Embryonic facial prominence (tissue), 1 donor: ENCODE measurements around the gene ADRA2B.
"Not testable (repeated sequence)": the region's sequence is repeated elsewhere in the genome, so short reads cannot be mapped to it uniquely, and the experiment has no call there.

ENCODE experiments used
- DNase-seq: peaks from one replicate; pipeline ENCODE4 v3.0.0-alpha.2; 2016; ENCODE audit errors: extremely low spot score

ADRA2B gene

GRCh38 chr2:96089356-96090195, 26.8 kb downstream of the ADRA2B start:
- no peak for DNase-seq

DNA sequence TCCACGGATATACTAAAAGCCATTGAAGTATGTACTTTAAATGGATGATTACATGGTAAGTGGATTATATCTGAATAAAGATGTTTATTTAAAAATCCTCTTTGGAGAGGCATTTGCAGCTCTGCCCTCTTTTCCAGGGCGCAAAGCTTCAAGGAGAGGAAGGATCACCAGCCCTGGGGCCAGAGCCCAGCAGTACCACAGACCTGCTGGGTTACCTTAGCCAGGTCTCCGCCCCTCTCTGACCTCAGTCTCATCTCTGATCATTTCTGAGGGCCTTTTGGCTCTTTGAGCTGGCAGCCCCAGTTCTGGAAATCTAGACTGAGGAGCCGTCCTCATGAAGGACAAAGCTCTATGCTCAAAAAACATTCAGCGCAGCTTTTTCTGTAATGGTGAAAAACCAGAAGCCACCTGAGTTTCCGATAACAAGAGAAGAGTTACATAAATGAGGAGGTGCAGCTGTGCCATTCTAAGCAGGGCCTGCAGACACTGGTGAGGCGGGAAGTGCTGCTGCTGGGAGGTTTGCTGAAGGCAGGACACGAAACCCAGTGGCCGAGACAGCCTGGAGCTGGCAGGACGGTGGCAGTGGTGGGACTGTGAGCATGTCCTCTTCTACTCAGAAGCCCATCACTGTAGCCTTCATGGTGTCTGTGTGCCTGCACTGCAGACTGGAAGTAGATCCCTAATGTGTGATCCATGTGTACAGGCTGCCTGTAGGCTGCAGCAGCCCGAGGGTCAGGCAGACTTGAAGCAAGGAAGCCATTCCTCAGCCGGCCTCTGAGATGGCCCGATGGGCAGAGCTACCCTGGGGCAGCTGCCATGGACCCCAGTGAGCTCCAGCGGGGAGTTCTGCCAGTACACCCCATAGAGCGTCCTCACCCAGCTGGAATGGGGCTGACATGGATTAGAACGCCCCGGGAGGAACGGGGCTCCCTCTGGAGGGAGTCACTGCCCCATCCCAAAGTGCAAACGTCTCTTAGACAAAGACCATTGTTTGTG, 27.7 kb downstream of the ADRA2B start:
- DNase-seq = no peak

- DNase-seq = no peak
Observed at GRCh38 chr2:96087130-96087529, 29.2 kb downstream of the ADRA2B start.

GRCh38 chr2:96085541-96086355, 30.6 kb downstream of the ADRA2B start:
- DNase-seq = no peak

DNA sequence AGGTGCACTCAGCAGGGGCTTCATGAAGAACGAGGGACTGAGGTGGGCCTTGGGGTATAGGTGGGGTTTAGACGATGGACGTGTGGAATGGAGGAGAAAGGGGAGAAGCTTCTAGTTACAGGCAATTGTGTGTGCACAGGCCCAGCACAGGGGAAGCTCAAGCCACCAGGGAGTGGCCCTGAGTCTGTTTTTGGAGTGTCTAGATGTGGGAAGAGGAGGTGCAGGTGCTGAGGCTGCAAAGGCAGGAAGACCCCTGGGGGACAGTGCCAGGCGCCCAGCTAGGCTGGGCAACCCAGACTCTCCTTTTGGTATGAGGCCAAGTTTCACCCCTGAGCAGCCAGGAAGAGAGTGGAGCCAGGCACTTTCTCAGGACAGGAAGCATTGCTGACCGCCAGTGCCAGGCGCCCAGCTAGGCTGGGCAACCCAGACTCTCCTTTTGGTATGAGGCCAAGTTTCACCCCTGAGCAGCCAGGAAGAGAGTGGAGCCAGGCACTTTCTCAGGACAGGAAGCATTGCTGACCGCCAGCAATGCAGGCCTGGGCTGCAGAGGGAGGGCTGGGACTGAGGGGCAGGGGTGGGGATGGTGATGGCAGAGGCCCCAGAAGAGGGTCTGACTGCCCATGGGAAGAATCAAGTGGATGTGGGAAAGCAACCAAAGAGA, 31.4 kb downstream of the ADRA2B start:
- not testable (repeated sequence) for DNase-seq

- DNase-seq = no peak
Observed at GRCh38 chr2:96083989-96084857, 32.1 kb downstream of the ADRA2B start.

- DNase-seq = no peak
Observed at GRCh38 chr2:96083064-96083939, 33.1 kb downstream of the ADRA2B start.

GRCh38 chr2:96082211-96083063, 33.9 kb downstream of the ADRA2B start:
- no peak for DNase-seq

DNA sequence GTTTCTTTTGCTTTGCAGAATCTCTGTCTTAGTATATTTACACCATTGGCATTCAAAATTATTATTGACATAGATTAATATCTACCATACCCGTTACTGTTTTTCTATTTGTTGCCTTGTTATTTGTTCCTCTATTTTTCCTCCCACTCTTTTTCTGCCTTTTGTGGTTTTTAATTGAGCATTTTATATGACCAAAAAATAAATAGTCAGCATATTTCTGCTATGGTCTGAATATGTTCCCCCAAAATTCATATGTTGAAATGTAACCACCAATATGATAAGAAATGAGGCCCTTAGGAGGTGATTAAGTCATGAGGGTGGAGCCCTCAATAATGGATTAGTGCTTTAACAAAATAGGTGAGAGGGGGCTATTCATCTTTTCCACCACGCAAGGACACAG, 35.3 kb downstream of the ADRA2B start:
- no peak for DNase-seq

GRCh38 chr2:96075199-96075771, 41.1 kb downstream of the ADRA2B start:
- no peak for DNase-seq

DNA sequence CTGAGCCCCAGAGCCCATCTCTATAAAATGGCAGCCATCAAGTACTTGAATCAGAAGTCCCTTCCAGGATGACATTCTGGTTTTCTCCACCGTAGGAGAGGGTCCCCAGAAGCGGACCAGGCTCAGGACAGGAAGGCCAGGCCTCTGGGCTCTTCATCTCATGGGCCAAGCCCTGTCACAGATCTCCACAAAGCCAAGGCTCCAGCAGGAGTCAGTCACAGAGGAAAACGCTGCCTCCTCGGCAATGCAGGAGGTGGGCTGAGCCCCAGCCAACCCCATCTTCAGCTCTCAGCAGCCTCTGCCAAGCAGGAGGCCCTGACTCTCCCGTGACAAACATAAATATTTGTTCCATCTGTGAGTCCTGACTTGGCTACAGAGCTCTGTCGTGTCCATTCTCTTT, 42.2 kb downstream of the ADRA2B start:
- DNase-seq = no peak

DNA sequence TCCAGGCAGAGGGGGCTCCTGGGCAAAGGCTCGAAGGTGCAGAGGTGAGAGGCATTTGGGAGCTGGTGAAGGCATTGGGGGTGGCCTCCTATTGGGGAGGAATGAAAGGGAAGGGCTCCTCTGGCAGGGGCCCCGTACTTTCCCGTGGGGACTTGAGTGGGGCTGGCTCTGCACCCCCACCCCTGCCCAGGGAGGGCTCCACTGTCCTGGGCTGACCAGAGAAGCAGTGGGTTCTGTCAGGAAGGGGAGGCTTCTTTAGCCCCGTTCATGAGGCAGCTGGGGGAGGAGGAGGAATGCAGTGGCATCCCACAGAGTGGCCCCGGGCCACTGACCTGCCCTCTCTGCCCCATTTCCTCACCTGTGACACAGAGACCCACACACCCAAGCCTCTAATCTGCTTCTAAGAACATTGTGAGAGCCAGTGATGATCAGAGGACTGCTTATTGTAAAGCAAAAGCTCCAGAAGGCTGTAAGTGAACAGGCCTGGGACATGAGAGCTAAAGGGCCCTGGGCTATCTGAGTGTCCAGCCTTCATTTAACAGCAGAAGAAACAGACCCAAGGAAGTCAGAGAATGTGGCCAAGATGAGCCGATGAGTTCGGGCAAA, 43.1 kb downstream of the ADRA2B start:
- no peak for DNase-seq

GRCh38 chr2:96072746-96073145, 43.6 kb downstream of the ADRA2B start:
- DNase-seq = no peak

DNA sequence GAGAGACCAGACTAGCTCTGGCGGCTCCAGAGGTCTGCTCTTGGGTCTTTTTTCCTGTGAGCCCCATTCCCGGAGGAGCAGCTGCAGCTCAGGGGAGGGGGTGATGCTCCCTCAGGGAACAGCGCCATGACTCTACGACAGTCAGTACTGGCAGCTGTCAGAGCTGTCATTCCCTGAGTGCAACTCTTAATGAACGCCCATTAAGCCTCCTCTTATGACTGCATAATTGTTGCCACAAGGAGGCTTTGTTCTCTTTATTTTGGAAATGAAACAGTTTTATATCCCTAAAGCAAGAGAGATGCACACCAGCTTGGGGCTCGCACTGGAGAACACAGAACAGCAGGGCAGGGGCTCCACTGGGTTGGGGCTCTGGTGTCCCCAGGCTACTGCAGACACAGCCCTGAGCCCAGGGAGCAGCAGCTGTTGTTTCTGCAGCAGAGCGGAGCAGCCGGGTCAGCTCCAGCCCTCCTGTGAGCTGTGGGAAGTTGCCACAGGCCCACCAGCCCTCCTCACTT, 44.3 kb downstream of the ADRA2B start:
- DNase-seq = not testable (repeated sequence)

- DNase-seq = not testable (repeated sequence)
Observed at GRCh38 chr2:96071087-96071976, 45.0 kb downstream of the ADRA2B start.

DNA sequence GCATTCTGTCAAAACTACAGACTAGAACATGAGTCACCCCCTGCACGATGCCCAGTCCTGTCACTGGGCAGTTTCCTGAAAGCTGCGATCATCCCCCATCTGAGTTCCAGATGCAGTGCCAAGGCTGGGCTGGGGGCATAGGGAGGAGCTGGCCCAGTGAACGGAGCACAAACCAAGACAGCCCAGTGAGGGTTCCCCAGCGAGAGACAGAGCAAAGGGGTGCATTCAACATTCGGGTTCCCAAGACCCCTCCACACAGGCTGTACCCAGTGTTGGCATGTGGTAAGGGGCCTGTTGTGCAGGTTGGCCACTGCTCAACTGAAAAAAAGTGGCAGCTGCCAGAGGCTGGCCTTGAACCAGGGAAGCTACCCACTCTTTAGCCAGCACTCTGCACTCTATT, 46.0 kb downstream of the ADRA2B start:
- not testable (repeated sequence) for DNase-seq
